ENCODE results near the gene PDZD11. TPM values are rescaled to one million over a fixed set of nuclear protein-coding genes. Genes with fewer than 3 reads are reported as not detected.

PDZD11 gene
- total RNA-seq, 1 donor from 2014 or later, result 38.3 TPM

DNA sequence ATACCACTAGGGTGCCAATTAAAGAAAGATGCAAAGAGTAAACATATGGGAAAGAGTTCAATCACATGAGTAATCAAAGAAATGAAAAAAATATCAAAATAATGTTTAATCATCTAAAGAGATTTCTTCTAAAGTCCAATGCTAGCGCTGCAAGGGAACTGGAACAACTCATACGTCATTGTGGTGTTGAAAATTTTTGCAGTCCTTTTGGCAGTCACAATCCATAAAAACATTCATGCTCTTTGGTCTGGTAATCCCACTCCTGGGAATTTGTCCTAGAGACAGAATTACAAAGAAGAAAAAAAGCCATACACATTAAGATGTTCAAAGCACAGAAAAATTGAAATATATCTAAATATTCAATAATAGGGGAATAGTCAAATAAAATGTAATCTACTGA lies 34.3 kb downstream of the PDZD11 start:
- Mint-ChIP-seq H3K36me3 (ENCODE audit: low read depth) (peaks cover 10% of the 10 kb centered on the region), H3K27me3 (ENCODE audit: low read depth) (no peaks in the 10 kb centered on the region), H3K27ac (ENCODE audit: unreplicated experiment) (no peak overlapping the region), H3K4me3 (no peak overlapping the region), H3K4me1 (peaks cover 8% of the 10 kb centered on the region), H3K9me3 (peaks cover 9% of the 10 kb centered on the region)
- no peak for DNase-seq (ENCODE audit: low read depth, low spot score)
- no peak for TF ChIP-seq CTCF (conservative IDR thresholded peaks at IDR 0.05)

GRCh38 chrX:70254909-70255308 lies 34.8 kb downstream of the PDZD11 start:
- Mint-ChIP-seq H3K36me3 (ENCODE audit: low read depth) (peaks cover 10% of the 10 kb centered on the region), H3K27me3 (ENCODE audit: low read depth) (no peaks in the 10 kb centered on the region), H3K4me3 (no peak overlapping the region), H3K27ac (ENCODE audit: unreplicated experiment) (no peak overlapping the region), H3K9me3 (peaks cover 9% of the 10 kb centered on the region), H3K4me1 (peaks cover 8% of the 10 kb centered on the region)
- TF ChIP-seq CTCF (conservative IDR thresholded peaks at IDR 0.05), result no peak
- DNase-seq (ENCODE audit: low read depth, low spot score), result no peak

GRCh38 chrX:70254063-70254400 lies 35.7 kb downstream of the PDZD11 start:
- no peak for DNase-seq (ENCODE audit: low read depth, low spot score)
- peaks cover 9% of the 10 kb centered on the region for H3K9me3 Mint-ChIP-seq
- H3K4me1 Mint-ChIP-seq, result peaks cover 8% of the 10 kb centered on the region
- no peaks in the 10 kb centered on the region for H3K27me3 Mint-ChIP-seq (ENCODE audit: low read depth)
- peaks cover 10% of the 10 kb centered on the region for H3K36me3 Mint-ChIP-seq (ENCODE audit: low read depth)
- H3K4me3 Mint-ChIP-seq, result no peak overlapping the region
- no peak overlapping the region for H3K27ac Mint-ChIP-seq (ENCODE audit: unreplicated experiment)
- TF ChIP-seq CTCF (conservative IDR thresholded peaks at IDR 0.05), result no peak

- DNase-seq (ENCODE audit: low read depth, low spot score), result no peak
- Mint-ChIP-seq H3K4me1 (peaks cover 8% of the 10 kb centered on the region), H3K27ac (ENCODE audit: unreplicated experiment) (no peak overlapping the region), H3K27me3 (ENCODE audit: low read depth) (no peaks in the 10 kb centered on the region), H3K36me3 (ENCODE audit: low read depth) (peaks cover 10% of the 10 kb centered on the region), H3K4me3 (no peak overlapping the region), H3K9me3 (peaks cover 9% of the 10 kb centered on the region)
- no peak for TF ChIP-seq CTCF (conservative IDR thresholded peaks at IDR 0.05)
These were observed 36.2 kb downstream of the PDZD11 start for GRCh38 chrX:70253377-70254062.

DNA sequence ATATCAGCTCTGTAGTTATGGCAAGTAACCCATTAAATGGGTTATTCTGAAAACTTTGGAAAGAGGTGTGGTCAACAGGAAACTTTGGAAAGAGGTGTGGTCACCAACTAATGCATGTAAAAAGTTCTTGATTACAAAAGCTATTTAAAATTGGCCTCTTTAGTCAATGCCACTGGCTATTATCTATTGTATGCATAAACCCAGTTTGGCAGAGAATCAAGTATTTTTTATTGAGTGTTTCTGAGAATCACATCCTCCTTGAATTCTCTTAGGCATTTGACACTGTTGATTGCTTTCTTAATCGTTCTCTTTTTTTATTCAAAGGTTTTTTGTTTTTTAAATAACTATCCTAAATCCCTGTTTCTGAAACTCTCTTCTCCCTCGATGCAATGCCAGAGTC lies 37.2 kb downstream of the PDZD11 start:
- peaks cover 8% of the 10 kb centered on the region for H3K4me1 Mint-ChIP-seq
- no peak for TF ChIP-seq CTCF (conservative IDR thresholded peaks at IDR 0.05)
- peaks cover 10% of the 10 kb centered on the region for H3K36me3 Mint-ChIP-seq (ENCODE audit: low read depth)
- no peak overlapping the region for H3K4me3 Mint-ChIP-seq
- DNase-seq (ENCODE audit: low read depth, low spot score), result no peak
- H3K27ac Mint-ChIP-seq (ENCODE audit: unreplicated experiment), result no peak overlapping the region
- H3K27me3 Mint-ChIP-seq (ENCODE audit: low read depth), result no peaks in the 10 kb centered on the region
- peaks cover 11% of the 10 kb centered on the region for H3K9me3 Mint-ChIP-seq

Data from neural crest cell (in vitro differentiated cells).